HL-60 (cell line): ENCODE measurements around the gene IGFN1.
"Not testable (repeated sequence)": the region's sequence is repeated elsewhere in the genome, so short reads cannot be mapped to it uniquely, and the experiment has no call there.

Experiments used
- DNase-seq, 2 experiments: peaks; one replicate each; pipeline ENCODE4 v3.0.0-alpha.2; 2010 to 2020; ENCODE audit warnings: low read depth in 1 of 2, low spot score in 1 of 2
- H3K27ac ChIP-seq: fragments of 250-450 bp; sonication (Bioruptor Pico); replicated peaks from 2 replicates; pipeline ENCODE4 v1.5.1; 2020; ENCODE audit warnings: mild to moderate bottlenecking, moderate library complexity
- H3K27me3 ChIP-seq: fragments of 250-450 bp; sonication (Bioruptor Pico); 2 replicates; pipeline ENCODE4 v1.5.1; 2021; ENCODE audit warnings: mild to moderate bottlenecking, moderate library complexity; ENCODE audit not compliant: insufficient read depth, poor library complexity, severe bottlenecking
- H3K4me3 ChIP-seq: replicated peaks from 2 replicates; pipeline ENCODE4 v1.5.1; 2011; ENCODE audit warnings: mild to moderate bottlenecking, control low read depth, low read length; ENCODE audit not compliant: insufficient read depth
- CTCF ChIP-seq: IDR thresholded peaks from one replicate; pipeline ENCODE4 v1.5.1; 2011; ENCODE audit warnings: low read length, control low read depth, inconsistent platforms; ENCODE audit not compliant: insufficient read depth
- GABPA ChIP-seq: IDR thresholded peaks from 2 replicates; pipeline ENCODE4 v1.6.1; 2012; ENCODE audit warnings: low read depth
- POLR2AphosphoS5 ChIP-seq: IDR thresholded peaks from 2 replicates; pipeline ENCODE4 v1.6.1; 2012; ENCODE audit warnings: low read depth
- REST ChIP-seq: IDR thresholded peaks from 2 replicates; pipeline ENCODE4 v1.6.1; 2012; ENCODE audit warnings: low read depth; ENCODE audit not compliant: insufficient replicate concordance
- SPI1 ChIP-seq: IDR thresholded peaks from 2 replicates; pipeline ENCODE4 v1.6.1; 2012; ENCODE audit warnings: low read depth, mild to moderate bottlenecking, borderline replicate concordance

IGFN1 gene

GRCh38 chr1:201157949-201158348, 32.7 kb upstream of the IGFN1 start:
- no peak for TF ChIP-seq CTCF
- no peak for TF ChIP-seq GABPA
- no peak for TF ChIP-seq POLR2AphosphoS5
- TF ChIP-seq SPI1: no peak
- no peak for TF ChIP-seq REST
- no peak overlapping the region for H3K4me3 ChIP-seq
- H3K27ac ChIP-seq: no peak overlapping the region
- DNase-seq: no peak
- no peaks in the 10 kb centered on the region for H3K27me3 ChIP-seq

GRCh38 chr1:201163036-201163435, 27.6 kb upstream of the IGFN1 start:
- not testable (repeated sequence) for DNase-seq, H3K27me3 ChIP-seq, H3K4me3 ChIP-seq, H3K27ac ChIP-seq

GRCh38 chr1:201163707-201164106, 26.9 kb upstream of the IGFN1 start:
- no peak for DNase-seq
- Histone ChIP-seq H3K4me3 (no peak overlapping the region), H3K27ac (no peak overlapping the region), H3K27me3 (no peaks in the 10 kb centered on the region)
- TF ChIP-seq POLR2AphosphoS5 (no peak), REST (no peak), SPI1 (no peak), CTCF (no peak), GABPA (no peak)

- no peak for TF ChIP-seq SPI1
- no peak for TF ChIP-seq CTCF
- no peak for TF ChIP-seq GABPA
- no peak for TF ChIP-seq POLR2AphosphoS5
- no peak for TF ChIP-seq REST
- Histone ChIP-seq H3K27me3 (no peaks in the 10 kb centered on the region), H3K27ac (no peak overlapping the region), H3K4me3 (no peak overlapping the region)
- no peak for DNase-seq
Observed at GRCh38 chr1:201164645-201165044, 26.0 kb upstream of the IGFN1 start.
